Suppressor macrophage (primary cell): ENCODE data around the gene S100A5.
"Not testable (repeated sequence)": the region's sequence is repeated elsewhere in the genome, so short reads cannot be mapped to it uniquely, and the experiment has no call there.

Source experiments
- DNase-seq, 4 experiments: peaks; one replicate each; pipeline ENCODE4 v3.0.0-alpha.2; 2020 to 2022
- total RNA-seq, 17 experiments: gene quantifications; one replicate each; lab custom pipeline; 2026; ENCODE audit warnings: mixed read lengths in 6 of 17, inconsistent platforms in 3 of 17; lab: John Stamatoyannopoulos, UW

The S100A5 gene, protein sequence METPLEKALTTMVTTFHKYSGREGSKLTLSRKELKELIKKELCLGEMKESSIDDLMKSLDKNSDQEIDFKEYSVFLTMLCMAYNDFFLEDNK
- total RNA-seq = 0.04 to 1.3 (median 0.27) reads per million in 17 experiments

DNA sequence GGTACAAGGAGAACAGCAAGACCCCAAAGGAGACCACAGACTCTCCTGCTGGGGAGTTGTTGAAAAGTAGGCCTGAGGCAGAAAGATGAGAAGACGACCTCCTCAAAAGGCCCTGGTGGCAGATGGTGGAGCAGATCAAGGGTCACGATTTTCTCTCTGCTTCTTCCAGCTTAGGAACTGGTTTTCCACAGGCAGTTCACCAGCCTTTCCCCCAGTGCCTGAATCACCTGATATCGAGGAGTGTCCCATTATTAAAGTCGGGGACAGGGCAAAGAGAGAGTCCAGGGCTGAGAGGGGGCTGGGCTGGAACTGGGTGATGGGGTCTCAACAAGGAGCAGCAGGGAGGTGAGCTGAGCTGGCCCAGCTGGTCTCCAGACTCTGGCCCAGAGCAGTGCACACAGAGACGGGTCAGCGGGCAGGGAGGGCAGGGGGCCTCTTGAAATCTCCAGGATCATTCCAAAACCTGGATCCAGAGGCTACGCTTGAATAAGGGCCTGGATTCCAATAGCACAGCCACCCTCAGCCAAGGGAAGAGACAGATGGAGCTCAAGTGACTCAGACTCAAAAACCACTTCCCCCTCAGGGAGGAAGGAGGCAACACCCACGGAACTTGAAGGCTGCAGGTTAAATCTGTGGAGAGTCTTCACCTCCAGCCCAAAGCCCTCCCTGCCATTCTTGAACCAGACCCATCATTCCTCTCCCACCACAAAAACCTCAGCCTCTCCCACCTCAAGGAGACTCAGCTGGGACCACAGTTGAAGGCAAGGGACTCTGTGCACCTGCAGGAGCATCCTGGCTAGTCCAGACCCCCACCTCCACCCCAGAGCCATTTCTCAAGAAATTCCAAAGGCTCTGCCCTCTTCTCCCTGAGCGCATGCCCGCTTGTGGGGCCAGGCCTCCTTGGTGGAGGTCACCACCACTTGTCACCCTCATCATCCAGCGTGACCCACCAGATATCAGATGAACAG, at the start of gene S100A5:
Gene S100A5, minus strand, starts transcription at position 541 of the 968 bp plus-strand sequence. CDS start 743 bp downstream, outside the sequence.
- DNase-seq = peak; percentile 53 to 81 (median 80)

DNA sequence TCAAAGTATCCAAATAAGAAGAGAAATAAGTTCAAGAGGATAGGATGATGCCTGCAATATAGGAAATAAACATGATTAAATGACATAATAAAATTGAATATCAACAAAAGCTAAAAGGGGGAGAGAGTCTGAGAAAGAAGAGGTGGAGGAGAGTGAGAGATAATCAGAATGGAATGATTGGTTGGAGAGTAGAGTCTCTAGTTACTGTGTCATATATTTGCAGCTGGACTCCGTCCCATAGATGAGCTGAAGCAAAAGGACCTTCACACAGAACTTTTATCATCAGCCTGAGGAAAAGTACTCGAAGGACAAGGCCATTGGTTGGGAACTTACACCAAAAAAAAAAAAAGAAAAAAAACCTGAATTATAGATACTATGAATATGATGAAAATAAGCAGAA, 47.7 kb upstream of the S100A5 start:
- no peak for DNase-seq

DNA sequence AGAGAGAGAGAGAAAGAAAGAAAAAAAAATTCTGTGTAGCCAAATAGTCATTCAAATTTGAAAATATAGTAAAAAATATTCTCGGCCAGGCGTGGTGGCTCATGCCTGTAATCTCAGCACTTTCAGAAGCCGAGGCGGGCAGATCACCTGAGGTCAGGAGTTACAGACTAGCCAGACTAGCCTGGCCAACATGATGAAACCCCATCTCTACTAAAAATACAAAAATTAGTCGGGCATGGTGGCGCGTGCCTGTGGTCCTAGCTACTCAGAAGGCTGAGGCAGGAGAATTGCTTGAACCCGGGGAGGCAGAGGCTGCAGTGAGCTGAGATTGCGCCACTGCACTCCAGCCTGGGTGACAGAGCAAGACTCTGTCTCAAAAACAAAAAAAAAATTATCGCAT, 47.3 kb upstream of the S100A5 start:
- not testable (repeated sequence) for DNase-seq

DNA sequence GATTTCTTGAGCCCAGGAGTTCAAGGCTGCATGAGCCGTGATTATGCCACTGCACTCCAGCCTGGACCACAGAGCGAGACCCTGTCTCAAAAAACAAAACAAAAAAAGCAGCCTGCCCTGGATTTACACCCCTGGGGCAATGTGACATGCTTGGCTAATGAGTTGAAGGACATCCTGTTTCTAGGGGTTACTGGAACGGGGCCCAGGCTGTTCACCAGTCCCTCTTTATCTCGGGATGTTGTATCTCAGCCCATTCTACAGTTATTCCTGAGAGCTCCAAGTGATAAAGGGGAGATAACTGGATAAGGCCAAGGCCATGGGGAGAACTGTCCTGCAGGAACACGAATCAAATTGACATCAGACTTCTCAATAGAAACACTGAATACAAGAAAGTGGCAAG, 46.6 kb upstream of the S100A5 start:
- DNase-seq = no peak

DNA sequence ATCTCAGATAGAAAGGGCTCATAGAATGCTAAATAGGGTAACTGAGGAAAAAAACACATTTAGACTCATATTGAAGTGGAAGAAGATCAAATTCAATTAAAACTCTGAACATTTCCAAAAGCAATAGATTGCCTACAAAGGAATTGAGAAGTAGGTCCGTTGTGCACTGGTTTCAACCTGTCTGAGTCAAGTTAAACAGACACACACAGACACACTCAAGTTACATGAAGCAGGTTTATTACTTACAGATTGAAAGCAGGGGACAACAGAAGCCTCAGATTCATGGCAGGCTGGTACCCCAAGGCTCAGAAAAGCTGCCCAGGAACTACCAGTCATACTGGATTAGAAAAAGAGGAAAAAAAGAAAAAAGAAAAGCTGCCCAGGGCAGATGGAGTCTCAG, 45.6 kb upstream of the S100A5 start:
- DNase-seq = no peak

DNA sequence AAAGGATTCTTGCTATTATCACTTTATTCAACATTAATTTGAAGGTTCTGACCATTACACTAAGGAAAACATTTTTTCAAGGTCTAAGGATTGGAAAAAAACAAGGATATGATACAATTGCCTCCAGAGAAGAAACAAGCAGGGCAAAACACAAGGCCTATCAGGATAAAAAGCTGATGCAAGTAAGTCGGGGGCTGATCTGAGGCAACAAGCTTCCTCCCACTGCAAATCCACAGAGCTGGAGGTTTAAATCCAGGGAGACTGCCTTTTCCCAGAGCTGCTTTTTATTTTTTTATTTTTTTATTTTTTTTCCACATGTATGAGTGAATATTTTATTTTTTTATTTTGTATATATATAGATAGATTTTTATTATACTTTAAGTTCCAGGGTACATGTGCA, 44.3 kb upstream of the S100A5 start:
- DNase-seq = peak in 2 of 4 experiments; percentile 50 to 54

DNA sequence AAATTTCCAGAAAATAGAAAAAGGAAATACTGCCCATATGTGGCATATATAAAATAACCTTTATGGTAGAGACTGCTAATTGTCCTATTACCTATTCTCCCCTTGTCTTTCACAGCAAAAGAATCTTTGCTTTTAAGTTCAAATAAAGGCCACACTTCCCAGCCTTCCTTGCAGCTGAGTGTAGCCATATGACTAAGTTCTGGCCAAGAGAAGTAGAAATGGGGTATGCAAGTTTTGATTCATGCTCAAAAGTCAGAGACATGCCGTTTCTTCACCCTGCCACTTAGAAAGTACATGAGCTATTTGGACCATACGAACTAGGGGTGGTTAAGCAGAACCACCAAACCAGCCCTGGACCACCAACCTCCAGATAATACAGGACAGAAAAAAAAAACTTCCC, 43.2 kb upstream of the S100A5 start:
- DNase-seq = no peak

DNA sequence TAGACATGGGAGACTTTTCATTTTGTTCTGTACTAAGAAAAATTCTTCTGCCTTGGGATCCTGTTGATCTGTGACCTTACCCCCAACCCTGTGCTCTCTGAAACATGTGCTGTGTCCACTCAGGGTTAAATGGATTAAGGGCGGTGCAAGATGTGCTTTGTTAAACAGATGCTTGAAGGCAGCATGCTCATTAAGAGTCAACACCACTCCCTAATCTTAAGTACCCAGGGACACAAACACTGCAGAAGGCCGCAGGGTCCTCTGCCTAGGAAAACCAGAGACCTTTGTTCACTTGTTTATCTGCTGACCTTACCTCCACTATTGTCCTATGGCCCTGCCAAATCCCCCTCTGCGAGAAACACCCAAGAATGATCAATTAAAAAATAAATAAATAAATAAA, 42.8 kb upstream of the S100A5 start:
- DNase-seq = not testable (repeated sequence)

DNA sequence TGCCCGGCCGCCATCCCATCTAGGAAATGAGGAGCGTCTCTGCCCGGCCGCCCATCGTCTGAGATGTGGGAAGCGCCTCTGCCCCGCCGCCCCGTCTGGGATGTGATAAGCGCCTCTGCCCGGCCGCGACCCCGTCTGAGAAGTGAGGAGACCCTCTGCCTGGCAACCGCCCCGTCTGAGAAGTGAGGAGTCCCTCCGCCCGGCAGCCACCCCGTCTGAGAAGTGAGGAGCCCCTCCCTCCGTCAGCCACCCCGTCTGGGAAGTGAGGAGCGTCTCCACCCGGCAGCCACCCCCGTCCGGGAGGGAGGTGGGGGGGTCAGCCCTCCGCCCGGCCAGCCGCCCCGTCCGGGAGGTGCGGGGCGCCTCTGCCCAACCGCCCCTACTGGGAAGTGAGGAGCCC, 42.1 kb upstream of the S100A5 start:
- not testable (repeated sequence) for DNase-seq

DNA sequence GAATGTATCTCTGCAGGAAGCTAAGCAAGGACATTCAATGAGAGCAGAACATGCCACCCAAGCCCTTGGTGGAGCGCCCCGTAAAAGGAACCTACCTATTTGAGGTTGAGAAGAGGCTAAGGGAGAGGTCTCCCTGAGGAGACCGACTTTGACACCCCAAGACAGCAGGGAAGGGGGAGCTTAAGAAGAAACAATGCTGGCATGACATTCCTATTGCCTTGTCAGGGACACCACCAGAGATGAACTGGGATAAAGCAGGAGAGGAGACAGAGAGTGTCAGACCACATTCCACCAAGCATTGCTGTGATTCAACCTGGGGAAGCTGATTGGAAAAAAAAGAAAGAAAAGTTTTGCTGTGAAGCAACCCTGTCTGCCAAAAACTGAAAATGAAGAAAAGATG, 38.2 kb upstream of the S100A5 start:
- no peak for DNase-seq

DNA sequence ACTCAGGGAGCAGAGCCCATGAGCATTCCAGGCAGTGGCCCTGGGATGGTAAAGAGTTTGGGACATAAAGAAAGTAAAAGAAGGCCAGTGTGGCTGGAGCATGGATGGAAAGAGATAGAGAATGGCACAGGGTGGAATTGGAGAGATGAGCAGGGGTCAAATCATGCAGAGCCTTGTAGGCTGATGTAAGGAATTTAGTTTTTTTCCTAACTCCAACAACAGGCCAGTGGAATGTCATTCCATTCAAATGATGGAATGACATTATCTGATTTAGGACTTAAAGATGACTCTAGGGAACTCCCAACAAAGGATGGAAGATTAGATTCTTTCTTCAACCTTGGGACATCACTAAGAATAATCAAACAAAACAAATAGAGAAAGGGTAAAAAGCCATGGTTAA, 37.8 kb upstream of the S100A5 start:
- no peak for DNase-seq

DNA sequence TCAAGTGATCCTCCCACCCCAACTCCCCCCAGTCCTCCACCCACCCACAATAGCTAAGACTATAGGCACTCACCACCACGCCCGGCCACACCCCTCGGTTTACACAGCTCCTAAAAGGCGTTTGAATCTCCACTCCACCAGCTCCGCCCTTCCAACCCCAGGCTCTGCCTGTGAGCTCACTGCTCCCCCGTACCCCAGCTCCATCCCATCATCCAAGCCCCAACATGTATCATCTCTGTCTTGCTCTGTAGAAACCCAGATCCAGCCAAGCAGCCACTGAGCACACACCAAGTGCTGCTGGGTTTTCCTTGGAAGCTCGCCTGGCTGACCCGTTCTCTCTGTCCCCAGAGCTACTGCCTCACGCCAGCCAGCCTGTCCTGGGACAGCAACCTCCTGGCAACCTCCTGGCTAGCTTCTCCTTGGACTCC, 36.9 kb upstream of the S100A5 start:
- no peak for DNase-seq

DNA sequence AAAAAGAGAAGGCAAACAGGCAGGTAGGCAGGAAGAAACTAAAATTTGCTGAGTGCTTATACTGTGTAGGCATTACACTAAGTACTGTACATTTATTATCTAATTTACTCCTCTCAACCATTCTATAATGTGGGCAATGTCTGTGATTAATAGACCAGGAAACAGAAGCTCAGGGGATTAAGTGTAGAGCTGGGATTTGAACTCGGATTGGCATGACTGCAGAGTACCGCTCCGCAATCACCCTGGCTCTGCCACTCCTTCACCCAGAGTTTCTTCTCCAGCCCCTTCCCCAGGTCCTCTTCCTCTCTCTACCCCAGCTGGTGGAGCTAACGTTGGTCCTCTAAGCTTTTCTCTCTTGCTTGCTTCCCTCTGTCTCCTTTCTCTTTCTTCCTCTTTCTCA, 36.4 kb upstream of the S100A5 start:
- peak in 1 of 4 experiments; percentile 30 for DNase-seq

DNA sequence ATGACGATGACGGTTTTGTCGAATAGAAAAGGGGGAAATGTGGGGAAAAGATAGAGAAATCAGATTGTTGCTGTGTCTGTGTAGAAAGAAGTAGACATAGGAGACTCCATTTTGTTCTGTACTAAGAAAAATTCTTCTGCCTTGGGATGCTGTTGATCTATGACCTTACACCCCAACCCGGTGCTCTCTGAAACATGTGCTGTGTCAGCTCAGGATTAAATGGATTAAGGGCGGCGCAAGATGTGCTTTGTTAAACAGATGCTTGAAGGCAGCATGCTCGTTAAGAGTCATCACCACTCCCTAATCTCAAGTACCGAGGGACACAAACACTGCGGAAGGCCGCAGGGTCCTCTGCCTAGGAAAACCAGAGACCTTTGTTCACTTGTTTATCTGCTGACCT, 34.8 kb upstream of the S100A5 start:
- not testable (repeated sequence) for DNase-seq

DNA sequence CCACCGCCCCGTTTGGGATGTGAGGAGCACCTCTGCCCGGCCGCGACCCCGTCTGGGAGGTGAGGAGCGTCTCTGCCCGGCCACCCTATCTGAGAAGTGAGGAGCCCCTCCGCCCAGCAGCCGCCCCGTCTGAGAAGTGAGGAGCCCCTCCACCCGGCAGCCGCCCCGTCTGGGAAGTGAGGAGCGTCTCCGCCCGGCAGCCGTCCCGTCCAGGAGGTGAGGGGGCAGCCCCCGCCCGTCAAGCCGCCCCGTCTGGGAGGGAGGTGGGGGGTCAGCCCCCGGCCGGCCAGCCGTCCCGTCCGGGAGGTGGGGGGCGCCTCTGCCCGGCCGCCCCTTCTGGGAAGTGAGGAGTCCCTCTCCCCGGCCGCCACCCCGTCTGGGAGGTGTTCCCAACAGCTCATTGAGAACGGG, 34.4 kb upstream of the S100A5 start:
- DNase-seq = not testable (repeated sequence)

DNA sequence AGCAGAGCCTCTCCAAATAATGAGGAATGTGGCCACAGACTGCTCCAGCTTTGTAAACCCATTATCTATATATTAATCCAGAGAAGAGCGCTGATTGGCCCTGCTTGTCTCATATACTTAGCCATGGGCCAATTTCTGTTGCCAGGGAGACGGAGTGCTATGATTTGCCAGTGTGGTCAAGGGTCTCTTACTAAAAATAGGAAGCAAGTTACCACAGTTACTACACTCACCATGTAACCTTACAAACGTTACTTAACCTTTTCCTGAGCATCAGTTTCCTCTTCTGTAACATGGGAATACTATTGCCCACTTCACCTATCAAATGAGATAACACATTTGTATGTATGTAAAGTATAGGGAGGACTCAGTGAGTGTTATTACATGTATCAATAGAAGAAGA, 32.6 kb upstream of the S100A5 start:
- DNase-seq = peak; percentile 22 to 73 (median 62)

DNA sequence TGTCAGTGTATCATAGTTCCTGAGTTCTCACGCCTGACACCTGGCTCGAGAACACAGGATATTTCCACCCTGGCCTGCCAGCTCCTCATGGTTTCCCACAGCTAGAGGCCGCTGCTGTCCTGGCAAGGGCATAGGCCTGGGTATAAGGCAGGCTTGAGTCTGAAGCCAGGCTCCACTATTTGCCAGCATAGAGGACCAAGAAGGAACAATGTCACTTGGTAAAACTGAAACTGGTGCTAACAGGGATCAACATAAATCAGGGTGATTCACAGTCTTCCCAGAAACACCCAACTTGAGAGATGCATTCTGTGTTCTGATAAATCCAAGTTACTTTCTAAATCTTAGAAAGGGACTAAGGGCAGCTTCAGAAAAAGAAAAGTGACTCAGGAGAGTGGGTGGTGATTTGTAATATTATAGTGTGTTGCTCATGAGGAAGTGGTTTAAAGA, 31.9 kb upstream of the S100A5 start:
- DNase-seq = peak; percentile 77 to 89 (median 87)

DNA sequence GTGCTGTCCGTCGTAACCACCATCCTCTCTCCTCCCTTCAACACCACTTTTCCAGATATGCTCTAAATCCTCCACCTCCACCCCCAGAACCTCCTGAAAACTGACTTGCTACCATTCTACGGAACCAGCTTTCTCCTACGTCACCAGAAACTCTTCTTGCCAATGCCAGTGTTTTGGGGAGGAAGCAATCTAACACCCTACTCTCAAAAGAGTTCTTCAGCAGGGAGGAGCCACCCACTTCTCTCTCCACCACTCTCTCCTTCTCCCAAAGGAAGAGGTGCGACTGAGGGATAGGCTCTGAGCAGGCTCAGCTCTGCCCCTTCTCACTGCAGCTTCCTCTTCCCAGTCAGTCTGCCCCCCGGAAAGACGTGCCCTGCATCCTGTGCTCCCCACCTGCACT, 31.0 kb upstream of the S100A5 start:
- no peak for DNase-seq

DNA sequence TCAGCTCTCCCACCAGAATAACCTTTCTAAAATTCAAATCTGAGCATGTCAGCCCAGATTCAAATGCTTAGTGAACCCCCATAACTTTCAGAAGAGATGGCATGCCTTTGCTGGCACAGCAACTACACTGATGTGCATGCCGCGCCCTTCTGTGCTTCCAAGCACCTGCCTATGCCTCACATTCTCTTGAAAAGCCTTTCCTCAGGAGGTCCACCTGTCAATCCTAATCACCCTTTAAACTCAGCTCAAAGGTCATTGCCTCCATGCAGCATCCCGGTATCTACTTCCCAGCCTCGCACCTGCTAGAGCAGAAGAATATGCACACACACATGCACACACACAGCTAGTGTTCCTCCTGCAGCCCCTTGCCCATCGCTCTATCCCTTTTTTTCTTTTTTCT, 30.1 kb upstream of the S100A5 start:
- no peak for DNase-seq

DNA sequence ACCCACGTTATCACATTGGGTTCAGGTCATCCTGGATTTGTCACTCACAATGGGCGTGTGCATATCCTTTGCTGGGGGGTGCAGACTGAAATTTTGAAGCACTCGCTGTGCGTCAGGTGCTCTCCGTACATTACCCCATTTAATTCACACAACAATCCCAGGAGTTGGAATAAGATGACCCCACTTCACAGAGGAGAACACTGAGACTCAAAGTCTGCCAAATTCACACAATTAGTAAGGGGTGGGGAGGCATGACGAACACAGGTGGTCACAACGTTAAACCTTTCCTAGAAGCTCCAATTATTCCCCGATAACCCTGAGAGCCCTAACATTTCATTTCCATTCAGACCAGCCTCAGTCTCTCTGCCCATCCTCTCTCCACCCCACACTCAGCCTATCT, 28.7 kb upstream of the S100A5 start:
- DNase-seq = no peak

DNA sequence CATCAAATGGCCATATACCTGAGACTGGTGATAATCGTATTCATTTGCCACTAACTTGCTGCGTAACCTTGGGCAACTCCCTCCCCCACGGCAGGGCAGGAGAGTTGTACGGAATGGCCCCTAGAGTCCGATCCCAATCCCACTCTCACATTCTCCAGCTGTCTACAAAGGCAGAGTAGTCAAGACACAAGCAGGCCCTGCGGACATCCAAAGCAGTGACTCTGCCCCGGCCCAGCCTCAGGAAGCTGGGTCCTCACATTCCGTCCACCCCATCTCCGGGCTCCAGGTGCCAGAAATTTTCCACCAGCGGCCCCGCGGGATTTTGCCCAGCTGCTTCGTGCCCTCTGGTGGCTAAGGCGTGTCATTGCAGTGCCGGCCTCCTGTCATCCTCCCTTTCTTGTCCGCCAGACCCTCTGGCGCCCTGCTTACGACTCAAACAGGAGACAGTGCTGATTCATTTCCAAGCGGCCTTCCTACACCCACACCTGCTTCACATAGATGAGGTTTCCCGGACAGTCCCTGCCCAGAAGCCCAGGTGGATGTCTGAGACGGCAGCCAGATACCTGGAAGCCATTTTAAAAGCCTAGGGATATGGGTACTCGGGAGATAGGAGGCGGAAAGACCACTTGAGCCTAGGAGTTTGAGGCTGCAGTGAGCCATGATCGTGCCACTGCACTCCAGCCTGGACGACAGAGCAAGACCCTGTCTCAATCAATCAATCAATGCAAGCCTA, 27.8 kb upstream of the S100A5 start:
- peak; percentile 81 to 92 (median 90) for DNase-seq

DNA sequence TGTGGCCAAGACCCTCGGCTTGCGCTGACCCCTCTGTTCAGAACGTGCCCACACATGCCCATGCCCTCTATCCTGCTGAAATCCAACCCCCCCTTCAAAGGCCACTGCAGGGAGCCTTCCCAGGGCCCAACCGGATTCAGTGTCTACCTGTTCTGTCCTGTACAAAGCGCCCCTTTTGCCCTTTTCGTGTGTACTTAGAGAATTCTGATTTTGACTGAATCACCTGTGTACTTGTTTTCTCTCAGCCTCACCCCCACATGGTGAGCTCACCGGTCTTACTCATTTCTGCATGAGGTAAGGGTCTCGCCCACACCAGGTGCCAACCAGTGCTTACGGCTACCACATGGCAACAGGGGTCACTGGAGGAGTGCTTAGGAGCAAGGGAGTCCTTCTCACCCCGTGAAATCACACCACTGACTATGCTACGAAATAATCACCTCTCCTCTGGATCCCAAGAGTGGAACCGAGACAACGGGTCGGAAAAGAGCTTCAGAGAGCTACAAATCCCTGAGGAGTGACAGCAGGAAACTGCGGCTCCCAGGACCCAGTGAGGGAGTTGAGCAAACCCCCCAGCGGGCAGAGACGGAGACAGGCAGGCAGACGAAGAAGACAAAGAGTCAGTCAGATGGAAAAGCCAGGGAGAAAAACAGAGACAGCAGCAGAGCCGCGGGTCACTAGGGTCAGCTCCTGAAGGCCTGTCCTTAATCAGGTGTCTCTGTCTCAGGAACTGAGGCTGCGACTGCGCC, 27.1 kb upstream of the S100A5 start:
- DNase-seq = peak in 2 of 4 experiments; percentile 51 to 53
